Measurements from ENCODE around the gene PODXL2.

The PODXL2 gene

DNA sequence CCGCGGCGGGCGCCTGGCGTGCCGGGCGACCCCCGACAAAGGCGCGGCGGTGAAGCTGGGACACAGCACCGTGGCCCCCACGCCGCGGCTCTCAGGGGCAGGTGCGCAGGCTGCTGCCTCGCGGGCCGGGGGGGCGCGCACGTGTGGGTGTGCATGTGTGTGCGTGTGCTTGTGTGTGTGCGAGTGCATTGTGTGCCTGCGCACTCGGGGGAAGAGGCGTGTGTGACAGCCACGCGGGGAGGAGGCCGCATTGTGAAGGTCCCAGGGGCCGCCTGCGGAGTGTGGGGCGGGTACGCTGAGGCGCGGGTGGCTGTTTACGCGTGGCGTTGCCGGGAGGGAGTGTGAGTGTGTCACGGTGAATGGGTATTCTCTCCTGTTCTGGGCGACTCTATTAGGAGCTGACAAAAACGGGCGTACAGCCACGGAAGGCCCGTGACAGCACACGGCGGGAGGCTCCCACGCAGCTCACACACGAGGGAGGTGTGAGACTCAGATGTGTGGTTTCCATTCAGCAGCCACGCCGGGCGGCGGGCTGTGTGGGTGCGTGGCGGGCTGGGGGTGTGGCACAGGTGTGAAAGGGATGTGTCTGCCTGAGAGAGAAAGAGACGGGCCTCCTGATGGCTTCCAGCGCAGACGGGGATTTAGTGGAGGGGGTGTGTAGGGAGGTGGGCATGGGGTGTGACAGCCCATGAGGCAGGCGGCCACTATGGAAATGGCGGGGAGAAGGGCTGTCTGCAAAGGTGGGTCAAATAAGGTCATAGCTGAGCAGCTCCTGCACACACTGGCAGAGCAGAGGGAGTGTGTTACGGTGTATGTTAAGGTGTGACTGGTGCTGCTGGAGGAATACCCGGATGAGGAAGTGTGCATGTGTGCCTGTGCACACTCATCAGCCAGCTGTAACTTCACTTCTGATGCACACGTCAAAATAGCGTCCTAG is 750 bp downstream of the PODXL2 start:
- TF ChIP-seq POLR2A (IDR thresholded peaks at IDR 0.05; ENCODE audit: low read depth, low read length): no peak
- no peak for DNase-seq (ENCODE audit: insufficient read length, low spot score)
- no peak for FAIRE-seq

DNA sequence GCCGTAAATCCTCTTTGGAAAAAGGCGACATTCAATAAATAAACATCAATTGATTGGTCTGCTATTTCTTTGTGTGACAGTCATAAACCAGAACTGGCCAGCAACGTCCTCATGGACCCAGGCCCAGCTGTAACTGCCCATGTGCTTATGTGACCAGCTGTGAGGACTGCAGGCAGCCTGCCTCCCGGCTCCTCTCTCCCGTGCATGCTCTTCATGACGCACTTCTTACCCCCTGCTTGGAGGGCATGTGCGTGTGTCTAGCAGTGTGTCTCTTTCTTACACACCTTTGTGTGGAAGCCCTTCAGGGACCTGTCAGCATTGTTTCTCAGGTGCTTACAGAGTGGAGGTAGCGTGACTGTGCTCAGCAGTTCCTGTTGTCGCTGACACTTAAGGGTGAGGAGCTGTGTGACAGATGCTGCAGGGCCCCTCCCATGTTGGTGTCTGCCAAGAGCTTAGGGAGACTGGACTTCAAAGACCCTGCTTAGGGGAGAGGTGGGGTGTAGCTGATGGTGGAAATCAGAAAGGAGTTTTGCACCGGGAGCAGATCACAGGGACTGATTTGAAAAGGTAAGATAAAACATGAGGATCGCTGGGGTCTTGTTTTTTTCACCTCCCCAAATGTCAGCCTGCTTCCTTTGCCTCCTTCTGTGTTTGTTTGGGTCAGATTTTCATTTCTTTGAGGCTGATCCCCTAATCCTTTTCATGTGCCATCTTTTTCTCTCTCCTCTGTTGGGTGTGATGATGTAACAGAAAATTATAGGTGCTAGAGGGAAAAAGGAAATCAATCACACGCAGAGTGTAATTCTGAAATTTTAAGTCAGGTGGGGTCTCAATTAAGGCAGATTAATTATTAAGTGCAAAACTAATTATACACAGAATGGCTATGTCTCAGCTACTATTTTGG is 2.1 kb downstream of the PODXL2 start:
- no peak for FAIRE-seq
- no peak for TF ChIP-seq POLR2A (IDR thresholded peaks at IDR 0.05; ENCODE audit: low read depth, low read length)
- DNase-seq (ENCODE audit: insufficient read length, low spot score): no peak

DNA sequence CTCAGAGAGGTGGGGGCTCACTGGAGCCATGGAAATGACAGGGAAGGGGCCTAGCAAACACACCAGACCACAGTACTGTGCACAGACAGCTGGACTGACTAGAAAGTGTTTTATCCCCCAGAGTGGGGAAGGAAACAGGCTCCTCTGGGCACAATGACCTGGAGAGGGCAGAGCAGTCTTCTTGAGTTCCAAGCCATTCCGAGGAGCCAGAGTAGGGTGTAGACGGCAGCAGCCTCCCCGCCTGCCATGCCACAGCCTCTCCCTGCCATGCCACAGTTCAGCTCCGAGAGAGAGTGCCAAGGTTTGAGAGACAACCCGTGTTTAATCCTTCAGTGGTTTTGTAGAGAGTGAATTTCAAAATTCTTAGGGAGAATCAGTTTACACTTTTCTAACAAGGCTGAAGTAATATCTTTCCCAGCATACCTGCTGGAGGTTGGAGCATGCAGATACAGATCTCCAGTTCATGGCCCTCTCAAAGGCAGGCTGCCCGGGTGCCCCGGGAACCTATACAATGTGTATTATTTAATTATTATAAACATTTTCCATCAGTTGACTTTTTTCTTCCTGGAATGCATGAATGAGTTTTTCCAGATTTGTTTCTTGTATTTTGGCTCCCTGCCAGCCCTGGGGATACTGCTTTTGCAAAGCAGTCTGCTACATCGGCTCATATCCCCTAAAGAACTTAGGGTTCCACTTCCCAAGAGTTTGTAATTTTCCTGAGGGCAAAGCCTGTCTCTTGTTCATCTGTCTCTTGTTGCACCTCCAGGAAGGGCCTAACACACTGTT is 3.2 kb downstream of the PODXL2 start:
- no peak for TF ChIP-seq POLR2A (IDR thresholded peaks at IDR 0.05; ENCODE audit: low read depth, low read length)
- DNase-seq (ENCODE audit: insufficient read length, low spot score): no peak
- FAIRE-seq: no peak

DNA sequence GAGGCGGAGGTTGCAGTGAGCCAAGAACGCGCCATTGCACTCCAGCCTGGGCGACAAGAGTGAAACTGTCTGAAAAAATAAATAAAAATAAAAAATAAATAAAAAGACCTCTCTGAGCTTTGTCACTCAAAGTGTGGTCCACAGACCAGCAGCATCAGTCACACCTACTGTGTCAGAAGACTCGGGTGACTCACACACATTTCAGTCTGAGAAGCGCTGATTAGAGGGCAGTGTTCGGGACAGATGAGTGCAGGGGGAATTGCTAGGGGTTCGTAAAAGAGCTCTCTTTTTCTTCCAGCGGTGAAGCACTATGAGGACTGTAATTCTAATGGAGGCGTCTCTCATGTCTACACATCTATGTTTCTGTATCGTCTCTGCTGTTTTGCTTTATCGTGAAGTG is 5.7 kb downstream of the PODXL2 start:
- no peak for FAIRE-seq
- TF ChIP-seq POLR2A (IDR thresholded peaks at IDR 0.05; ENCODE audit: low read depth, low read length): no peak
- DNase-seq (ENCODE audit: insufficient read length, low spot score): no peak

DNA sequence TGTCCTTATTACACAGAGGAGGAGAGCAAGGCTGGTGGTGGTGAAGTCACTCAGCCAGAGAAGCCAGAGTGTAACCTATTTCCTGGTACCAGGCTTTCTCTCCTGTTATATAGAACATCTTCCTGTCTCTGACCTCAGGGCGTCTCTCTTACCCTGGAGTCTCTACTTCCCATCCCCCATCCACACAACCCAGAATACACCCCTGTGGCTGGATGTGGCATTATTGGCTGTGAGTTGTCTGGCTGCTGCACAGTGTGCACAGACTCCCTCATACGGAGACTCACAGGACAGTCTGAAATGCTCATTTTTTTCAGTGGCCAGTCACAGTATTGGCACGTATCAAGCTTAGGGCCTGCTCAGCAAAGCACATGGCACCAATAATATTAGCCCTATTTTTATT is 8.6 kb downstream of the PODXL2 start:
- DNase-seq (ENCODE audit: insufficient read length, low spot score): no peak
- no peak for TF ChIP-seq POLR2A (IDR thresholded peaks at IDR 0.05; ENCODE audit: low read depth, low read length)
- no peak for FAIRE-seq

DNA sequence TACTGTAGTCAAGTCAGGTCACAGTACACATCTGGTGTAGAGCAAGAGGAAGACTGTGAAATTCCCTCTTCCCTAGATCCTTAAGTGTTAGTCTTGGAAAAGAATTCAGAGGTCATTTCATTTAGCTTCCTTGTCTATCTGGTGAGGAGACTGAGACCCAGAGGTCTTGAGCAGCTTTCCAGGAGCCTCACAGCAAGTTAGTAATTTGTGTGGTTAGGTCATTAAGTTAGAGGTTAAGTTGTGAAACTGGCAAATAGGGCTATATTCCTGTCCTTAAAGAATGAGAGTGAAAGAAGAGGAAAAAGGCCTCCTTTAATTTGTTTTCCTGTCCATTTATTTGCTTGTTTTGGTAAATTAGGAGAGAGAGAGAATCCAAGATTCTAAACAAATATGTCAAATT is 9.0 kb downstream of the PODXL2 start:
- TF ChIP-seq POLR2A (IDR thresholded peaks at IDR 0.05; ENCODE audit: low read depth, low read length): no peak
- FAIRE-seq (no peak), DNase-seq (ENCODE audit: insufficient read length, low spot score) (no peak)

DNA sequence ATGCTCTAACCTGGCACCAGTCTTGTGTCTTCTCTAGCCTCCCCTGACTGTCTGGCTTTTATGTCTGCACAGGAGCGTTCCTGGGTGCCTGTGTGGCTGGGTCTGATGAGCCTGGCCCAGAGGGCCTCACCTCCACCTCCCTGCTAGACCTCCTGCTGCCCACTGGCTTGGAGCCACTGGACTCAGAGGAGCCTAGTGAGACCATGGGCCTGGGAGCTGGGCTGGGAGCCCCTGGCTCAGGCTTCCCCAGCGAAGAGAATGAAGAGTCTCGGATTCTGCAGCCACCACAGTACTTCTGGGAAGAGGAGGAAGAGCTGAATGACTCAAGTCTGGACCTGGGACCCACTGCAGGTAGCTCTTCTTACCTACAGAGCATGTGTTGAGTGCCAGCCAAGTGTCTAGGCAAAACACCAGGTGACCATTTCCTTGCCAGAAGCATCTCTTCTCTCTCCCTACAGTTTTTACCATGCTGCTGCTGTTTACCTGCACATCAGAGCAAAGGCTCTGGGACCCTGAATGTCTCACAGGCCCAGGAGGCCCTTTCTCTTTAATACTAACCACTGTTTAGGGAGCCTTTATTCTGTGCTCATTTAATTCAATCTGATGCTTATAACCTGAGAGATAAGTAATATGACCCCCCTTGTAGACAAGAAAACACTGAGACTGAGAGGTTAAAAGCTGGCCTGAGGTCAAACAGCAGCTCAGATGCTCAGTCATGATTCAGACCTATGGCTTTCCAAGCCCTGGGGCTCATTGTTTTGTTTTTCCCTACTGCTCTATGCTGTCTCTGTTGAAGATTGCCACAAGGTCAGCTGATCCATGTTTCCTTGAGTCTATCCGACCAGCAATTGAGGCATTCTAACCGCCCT is 10.4 kb downstream of the PODXL2 start:
- DNase-seq (ENCODE audit: insufficient read length, low spot score): peak; percentile 74
- FAIRE-seq: peak; percentile 94
- no peak for TF ChIP-seq POLR2A (IDR thresholded peaks at IDR 0.05; ENCODE audit: low read depth, low read length)

DNA sequence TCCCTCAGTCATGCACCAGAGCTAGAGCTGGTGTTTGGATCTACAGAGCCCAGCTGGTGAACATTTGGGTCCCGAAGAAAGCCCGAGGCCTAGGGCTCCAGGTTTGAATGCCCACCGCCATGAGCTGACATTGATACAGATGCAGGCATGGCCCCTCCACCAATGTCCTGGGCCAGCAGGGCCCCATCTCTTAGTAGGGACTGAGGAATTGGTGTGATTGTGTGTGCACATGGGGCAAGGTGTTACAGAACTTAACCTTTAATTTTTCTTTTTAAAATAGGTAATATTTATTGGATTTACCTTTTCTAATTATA is 11.0 kb downstream of the PODXL2 start:
- DNase-seq (ENCODE audit: insufficient read length, low spot score): no peak
- no peak for TF ChIP-seq POLR2A (IDR thresholded peaks at IDR 0.05; ENCODE audit: low read depth, low read length)
- no peak for FAIRE-seq

DNA sequence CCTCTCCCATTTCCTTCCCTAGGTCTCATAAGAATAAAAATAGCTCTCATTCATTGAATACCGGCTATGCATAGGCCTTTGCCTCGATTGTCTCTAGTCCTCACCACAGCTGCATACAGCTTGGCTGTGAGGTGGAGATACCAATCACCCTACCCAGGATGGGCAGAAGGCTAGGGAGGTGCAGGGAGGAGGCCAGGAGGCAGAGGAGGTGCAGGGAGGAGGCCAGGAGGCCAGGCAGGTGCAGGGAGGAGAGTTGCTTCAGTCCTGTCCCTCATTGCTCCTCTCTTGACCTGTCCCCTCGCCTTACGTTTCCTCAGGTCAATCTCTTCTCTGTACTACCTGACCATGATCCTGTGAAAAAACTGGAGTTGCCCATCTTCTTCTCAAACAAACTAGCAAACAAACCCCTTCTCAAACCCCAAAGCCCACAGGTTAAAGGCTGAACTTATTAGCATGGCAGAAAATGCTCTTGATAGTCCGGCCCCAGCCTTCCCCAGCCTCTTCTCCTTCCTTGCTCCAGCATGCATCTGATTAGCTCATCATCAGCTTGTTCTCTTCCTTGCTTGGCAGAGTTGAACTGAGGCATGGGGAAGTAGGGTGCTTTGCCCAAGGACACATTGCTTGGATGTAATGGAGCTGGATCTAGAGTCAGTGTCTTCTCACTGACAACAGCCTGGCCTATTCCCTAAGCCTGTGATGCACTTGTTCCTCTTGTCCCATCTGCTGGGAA is 15.8 kb downstream of the PODXL2 start:
- DNase-seq (ENCODE audit: insufficient read length, low spot score) (no peak), FAIRE-seq (no peak)
- TF ChIP-seq POLR2A (IDR thresholded peaks at IDR 0.05; ENCODE audit: low read depth, low read length): no peak

DNA sequence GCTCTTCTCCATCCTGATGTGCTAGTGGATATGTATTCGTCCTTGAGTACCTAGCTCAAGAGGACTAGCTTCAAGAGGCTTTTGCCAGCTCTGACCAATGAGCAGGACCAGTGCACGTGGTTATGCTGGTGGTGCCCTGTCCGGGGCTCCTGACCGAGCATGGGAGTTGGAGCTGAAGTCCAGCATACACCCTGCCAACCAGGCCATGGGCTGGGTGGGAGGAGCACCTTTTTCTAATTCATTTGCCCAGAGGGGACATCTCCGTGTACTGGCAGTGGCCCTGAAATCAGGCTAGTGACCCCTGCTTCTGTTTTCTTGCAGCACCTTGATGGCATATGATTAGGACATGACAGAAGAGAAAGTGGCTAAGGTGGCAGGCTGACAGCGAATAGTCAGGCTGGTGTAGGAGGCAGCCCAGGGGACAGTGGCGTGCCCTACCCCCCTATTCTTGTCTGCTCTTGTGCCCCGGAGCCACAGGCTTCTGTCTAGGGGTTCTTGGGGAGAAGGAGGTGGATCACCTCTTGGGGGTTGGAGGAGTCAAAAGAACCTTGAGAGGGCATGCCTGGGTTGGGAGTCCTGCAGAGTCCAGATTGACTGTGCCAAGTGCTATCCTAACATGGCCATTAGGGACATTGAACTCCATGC is 16.5 kb downstream of the PODXL2 start:
- no peak for DNase-seq (ENCODE audit: insufficient read length, low spot score)
- no peak for TF ChIP-seq POLR2A (IDR thresholded peaks at IDR 0.05; ENCODE audit: low read depth, low read length)
- no peak for FAIRE-seq

DNA sequence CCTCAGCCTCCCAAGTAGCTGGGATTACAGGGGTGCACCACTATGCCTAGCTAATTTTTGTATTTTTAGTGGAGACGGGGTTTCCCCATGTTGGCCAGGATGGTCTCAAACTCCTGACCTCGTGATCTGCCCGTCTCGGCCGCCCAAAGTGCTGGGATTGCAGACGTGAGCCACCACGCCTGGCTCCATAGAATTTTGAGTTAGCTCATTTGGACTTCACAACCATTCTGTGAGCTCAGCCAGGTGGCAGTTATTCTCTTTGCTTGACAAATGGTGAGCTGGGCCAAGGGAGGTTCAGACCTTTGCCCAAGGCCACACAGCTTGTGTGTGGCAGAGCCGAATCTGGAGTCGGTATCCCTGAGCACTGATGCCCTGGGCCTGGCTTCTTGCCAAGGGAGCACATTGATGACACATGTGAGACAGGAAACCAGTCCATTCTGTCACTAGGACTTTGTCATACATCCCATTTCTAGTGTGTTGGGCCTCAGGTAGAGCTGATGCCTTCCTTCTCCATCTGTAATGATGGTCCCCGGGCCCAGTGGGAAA is 17.6 kb downstream of the PODXL2 start:
- DNase-seq (ENCODE audit: insufficient read length, low spot score): no peak
- no peak for TF ChIP-seq POLR2A (IDR thresholded peaks at IDR 0.05; ENCODE audit: low read depth, low read length)
- FAIRE-seq: no peak
